HFFc6 (cell line): Measurements from ENCODE around the gene LGALS3BP. TPM values are rescaled to one million over a fixed set of nuclear protein-coding genes. Genes with fewer than 3 reads are reported as not detected.

ENCODE experiments used
- DNase-seq: peaks from one replicate; pipeline ENCODE4 v3.0.0-alpha.2; 2018
- H3K27ac Mint-ChIP-seq: 2 replicates; pipeline ENCODE4 v1.8.0; 2020; ENCODE audit warnings: mild to moderate bottlenecking, mixed read lengths
- H3K27me3 Mint-ChIP-seq: 2 replicates; pipeline ENCODE4 v1.8.0; 2021; ENCODE audit warnings: mild to moderate bottlenecking, moderate library complexity, mixed read lengths; ENCODE audit not compliant: insufficient read depth
- H3K36me3 Mint-ChIP-seq: 2 replicates; pipeline ENCODE4 v1.8.0; 2021; ENCODE audit warnings: low read depth, mixed read lengths
- H3K4me1 Mint-ChIP-seq: 2 replicates; pipeline ENCODE4 v1.8.0; 2020; ENCODE audit warnings: low read depth, mixed read lengths
- H3K4me3 Mint-ChIP-seq: 2 replicates; pipeline ENCODE4 v1.8.0; 2020; ENCODE audit warnings: mild to moderate bottlenecking, moderate library complexity, mixed read lengths
- H3K9me3 Mint-ChIP-seq: 2 replicates; pipeline ENCODE4 v1.8.0; 2020; ENCODE audit warnings: mild to moderate bottlenecking, mixed read lengths
- CTCF ChIP-seq: fragments of 200-600 bp; sonication (generic); IDR thresholded peaks from 2 replicates; pipeline ENCODE4 v1.5.0; 2021; ENCODE audit warnings: antibody characterized with exemption, mild to moderate bottlenecking
- total RNA-seq, 6 experiments: library from RNA; stranded (reverse); fragmentation: NEBNext Ultra II Directional; extraction: Animal tissue kit (Norgen Biotek cat#: 25700); gene quantifications; 2 replicates in 1 of 6; 3 replicates in 5 of 6; pipeline ENCODE4 v1.2.3, GENCODE V29; 2021

LGALS3BP gene
- total RNA-seq, 6 experiments from 2014 or later = 31.1 to 46.4 (median 43.4) TPM

GRCh38 chr17:79026376-79027273 lies 46.9 kb upstream of the LGALS3BP start:
- no peak for TF ChIP-seq CTCF
- peak; percentile 82 for DNase-seq

GRCh38 chr17:79024901-79025737 lies 45.4 kb upstream of the LGALS3BP start:
- no peak; the same call in 1 of the 2 replicates for TF ChIP-seq CTCF
- peaks cover 55% of the 10 kb centered on the region for H3K4me1 Mint-ChIP-seq
- peak overlapping the region; percentile 76 for H3K27ac Mint-ChIP-seq
- peak; percentile 33 for DNase-seq
- H3K9me3 Mint-ChIP-seq = no peaks in the 10 kb centered on the region
- H3K27me3 Mint-ChIP-seq = peaks cover 4% of the 10 kb centered on the region; the same call in 1 of the 2 replicates
- H3K36me3 Mint-ChIP-seq = peaks cover 4% of the 10 kb centered on the region; the same call in 1 of the 2 replicates
- peak overlapping the region; percentile 94 for H3K4me3 Mint-ChIP-seq

More at GRCh38 chr17:79026376-79027273, 46.9 kb upstream of the LGALS3BP start:
- no peaks in the 10 kb centered on the region for H3K9me3 Mint-ChIP-seq
- H3K27me3 Mint-ChIP-seq = peaks cover 4% of the 10 kb centered on the region; the same call in 1 of the 2 replicates
- peak overlapping the region; percentile 72 for H3K4me3 Mint-ChIP-seq
- peaks cover 43% of the 10 kb centered on the region for H3K4me1 Mint-ChIP-seq
- H3K36me3 Mint-ChIP-seq = peaks cover 4% of the 10 kb centered on the region; the same call in 1 of the 2 replicates
- H3K27ac Mint-ChIP-seq = peak overlapping the region; percentile 92

- H3K4me1 Mint-ChIP-seq = peaks cover 58% of the 10 kb centered on the region
- TF ChIP-seq CTCF = peak; percentile 73
- H3K4me3 Mint-ChIP-seq = peak within 1 kb of the TSS; percentile 94
- no peak for DNase-seq
- no peaks in the 10 kb centered on the region for H3K9me3 Mint-ChIP-seq
- H3K27me3 Mint-ChIP-seq = peaks cover 4% of the 10 kb centered on the region; the same call in 1 of the 2 replicates
- H3K27ac Mint-ChIP-seq = peak within 1 kb of the TSS; percentile 69; the same call in 1 of the 2 replicates
- H3K36me3 Mint-ChIP-seq = peaks cover 4% of the 10 kb centered on the region; the same call in 1 of the 2 replicates
These were observed 44.4 kb upstream of the LGALS3BP start, which contains the start of gene C1QTNF1 for GRCh38 chr17:79023886-79024771. C1QTNF1 (plus strand) TSS chr17:79024169; CDS start chr17:79043969, 19,800 bp downstream.

- no peak for DNase-seq
- H3K4me3 Mint-ChIP-seq = peak overlapping the region; percentile 94
- TF ChIP-seq CTCF = no peak
- H3K36me3 Mint-ChIP-seq = peaks cover 4% of the 10 kb centered on the region; the same call in 1 of the 2 replicates
- H3K27ac Mint-ChIP-seq = no peak overlapping the region
- no peaks in the 10 kb centered on the region for H3K9me3 Mint-ChIP-seq
- H3K4me1 Mint-ChIP-seq = peaks cover 54% of the 10 kb centered on the region
- peaks cover 4% of the 10 kb centered on the region; the same call in 1 of the 2 replicates for H3K27me3 Mint-ChIP-seq
These were observed 43.5 kb upstream of the LGALS3BP start for GRCh38 chr17:79023180-79023705.
